ENCODE data around the gene APC2. TPM values are rescaled to one million over a fixed set of nuclear protein-coding genes. Genes with fewer than 3 reads are reported as not detected.
A peak's percentile ranks its signal among the peaks of the same experiment; 100 is the strongest.
"Not testable (repeated sequence)": the region's sequence is repeated elsewhere in the genome, so short reads cannot be mapped to it uniquely, and the experiment has no call there.

The APC2 gene
- total RNA-seq, 2 experiments from 2014 or later, result not detected

GRCh38 chr19:1491849-1492170 is 41.9 kb downstream of the APC2 start:
- ChIA-PET CTCF (interaction anchor here (1.5 to 1.6 kb wide), 2 partner anchors 47 to 54 kb away, joined by 5 to 7 read pairs; no protein-coding TSS in a partner anchor), POLR2A (no interaction called here)
- Mint-ChIP-seq H3K27ac (peak overlapping the region; percentile 30), H3K27me3 (ENCODE audit: low read depth) (peaks cover 5% of the 10 kb centered on the region), H3K4me3 (peak overlapping the region; percentile 67), H3K9me3 (ENCODE audit: insufficient read depth) (no peaks in the 10 kb centered on the region), H3K36me3 (ENCODE audit: low read depth) (no peaks in the 10 kb centered on the region), H3K4me1 (ENCODE audit: low read depth) (peaks cover 13% of the 10 kb centered on the region)
- DNase-seq (no peak), ATAC-seq (no peak)

GRCh38 chr19:1492474-1493006 is 42.6 kb downstream of the APC2 start:
- CTCF ChIA-PET, result no interaction called here
- Mint-ChIP-seq H3K4me3 (no peak overlapping the region), H3K27me3 (ENCODE audit: low read depth) (peaks cover 5% of the 10 kb centered on the region), H3K9me3 (ENCODE audit: insufficient read depth) (no peaks in the 10 kb centered on the region), H3K36me3 (ENCODE audit: low read depth) (no peaks in the 10 kb centered on the region), H3K27ac (no peak overlapping the region), H3K4me1 (ENCODE audit: low read depth) (peaks cover 13% of the 10 kb centered on the region)
- DNase-seq (no peak), ATAC-seq (no peak)
- POLR2A ChIA-PET, result no interaction called here

DNA sequence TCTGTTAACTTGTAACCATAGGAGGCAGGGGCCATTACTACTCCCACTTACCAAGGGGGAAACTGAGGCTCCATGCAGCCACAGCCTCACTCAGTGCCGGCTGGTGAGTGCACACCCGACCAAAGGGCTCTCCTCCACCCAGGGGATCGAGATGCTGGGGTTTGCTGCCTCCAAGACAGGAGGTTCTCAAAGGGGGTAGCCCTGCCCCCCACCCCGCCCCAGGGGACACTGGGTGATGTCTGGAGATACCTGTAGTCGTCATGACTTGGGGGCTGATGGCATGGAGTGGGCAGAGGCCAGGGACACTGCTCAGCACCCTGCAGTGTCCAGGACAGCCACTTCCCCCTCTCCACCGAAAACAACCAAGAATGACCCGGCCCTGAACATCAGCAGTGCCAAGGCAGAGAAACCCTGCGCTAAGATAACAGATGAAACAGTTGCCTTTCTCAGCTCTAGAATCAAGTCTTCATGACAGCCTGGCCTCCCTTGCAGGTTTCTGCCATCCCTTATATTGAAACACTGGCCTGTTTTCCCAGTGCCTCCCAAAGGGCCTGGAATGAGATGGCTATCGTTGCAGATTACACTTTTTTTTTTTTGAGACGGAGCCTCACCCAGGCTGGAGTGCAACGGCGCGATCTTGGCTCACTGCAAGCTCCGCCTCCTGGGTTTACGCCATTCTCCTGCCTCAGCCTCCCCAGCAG is 44.3 kb downstream of the APC2 start:
- POLR2A ChIA-PET, result no interaction called here
- Mint-ChIP-seq H3K4me3 (no peak overlapping the region), H3K36me3 (ENCODE audit: low read depth) (no peaks in the 10 kb centered on the region), H3K27ac (no peak overlapping the region), H3K9me3 (ENCODE audit: insufficient read depth) (no peaks in the 10 kb centered on the region), H3K4me1 (ENCODE audit: low read depth) (peaks cover 11% of the 10 kb centered on the region), H3K27me3 (ENCODE audit: low read depth) (peaks cover 5% of the 10 kb centered on the region)
- CTCF ChIA-PET, result no interaction called here
- no peak for ATAC-seq
- no peak for DNase-seq

DNA sequence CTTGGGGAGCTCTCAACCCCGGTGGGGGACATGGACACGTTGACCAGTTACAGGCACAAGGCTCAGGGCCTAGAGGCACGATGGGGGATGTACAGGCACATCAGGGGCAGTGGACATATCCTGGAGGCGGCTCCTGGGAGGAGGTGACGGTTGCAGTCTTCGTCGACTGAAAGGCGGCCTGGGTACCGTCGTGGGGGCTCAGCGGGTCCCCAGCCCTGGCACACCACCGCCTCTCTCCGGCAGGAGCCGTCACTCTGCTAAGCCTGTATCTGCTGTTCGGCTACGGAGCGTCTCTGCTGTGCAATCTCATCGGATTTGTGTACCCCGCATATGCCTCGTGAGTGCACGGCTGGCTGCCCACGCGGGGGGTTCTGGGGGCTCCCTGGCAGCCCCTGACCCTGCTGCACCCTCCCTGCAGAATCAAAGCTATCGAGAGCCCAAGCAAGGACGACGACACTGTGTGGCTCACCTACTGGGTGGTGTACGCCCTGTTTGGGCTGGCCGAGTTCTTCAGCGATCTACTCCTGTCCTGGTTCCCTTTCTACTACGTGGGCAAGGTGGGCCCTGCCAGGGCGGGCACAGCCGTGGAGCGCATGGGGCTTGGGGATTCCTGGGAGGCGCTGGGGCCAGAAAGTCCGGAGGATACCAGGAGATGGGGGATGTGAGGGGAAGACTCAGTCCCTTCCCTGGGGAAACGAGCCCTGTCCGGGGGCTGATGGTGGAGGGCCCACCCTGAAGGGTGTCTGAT is 45.3 kb downstream of the APC2 start:
- Mint-ChIP-seq H3K27me3 (ENCODE audit: low read depth) (peaks cover 5% of the 10 kb centered on the region), H3K27ac (no peak overlapping the region), H3K9me3 (ENCODE audit: insufficient read depth) (no peaks in the 10 kb centered on the region), H3K4me3 (no peak overlapping the region), H3K4me1 (ENCODE audit: low read depth) (peaks cover 6% of the 10 kb centered on the region), H3K36me3 (ENCODE audit: low read depth) (no peaks in the 10 kb centered on the region)
- no peak for ATAC-seq
- no peak for DNase-seq
- POLR2A ChIA-PET, result no interaction called here
- CTCF ChIA-PET, result no interaction called here

DNA sequence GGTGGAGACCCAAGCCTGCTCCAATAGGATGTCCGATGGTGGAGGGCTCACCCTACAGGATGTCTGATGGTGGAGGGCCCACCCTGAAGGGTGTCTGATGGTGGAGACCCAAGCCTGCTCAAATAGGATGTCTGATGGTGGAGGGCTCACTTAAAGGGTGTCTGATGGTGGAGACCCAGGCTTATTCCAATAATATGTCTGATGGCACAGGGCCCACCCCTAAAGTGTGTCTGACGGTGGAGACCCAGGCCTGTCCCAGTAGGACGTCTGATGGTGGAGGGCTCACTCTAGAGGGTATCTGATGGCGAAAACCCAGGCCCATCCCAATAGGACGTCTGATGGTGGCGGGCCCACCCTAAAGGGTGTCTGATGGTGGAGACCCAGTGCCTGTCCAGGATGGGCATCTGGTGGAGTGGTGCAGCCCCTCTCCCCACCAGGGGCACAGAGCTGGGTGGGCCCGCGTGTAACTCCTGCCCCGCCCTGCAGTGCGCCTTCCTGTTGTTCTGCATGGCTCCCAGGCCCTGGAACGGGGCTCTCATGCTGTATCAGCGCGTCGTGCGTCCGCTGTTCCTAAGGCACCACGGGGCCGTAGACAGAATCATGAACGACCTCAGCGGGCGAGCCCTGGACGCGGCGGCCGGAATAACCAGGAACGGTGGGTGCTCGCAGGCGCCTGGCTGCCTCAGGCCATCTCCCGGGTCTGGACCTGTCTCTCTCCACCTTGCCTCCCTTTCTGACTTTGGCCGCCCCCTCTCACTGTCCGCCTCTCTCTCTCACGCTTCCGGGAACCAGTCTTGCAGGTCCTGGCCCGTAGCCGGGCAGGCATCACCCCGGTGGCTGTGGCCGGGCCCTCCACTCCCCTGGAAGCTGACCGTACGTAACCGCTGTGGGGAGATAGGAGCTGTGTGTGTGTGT is 46.1 kb downstream of the APC2 start:
- H3K4me1 Mint-ChIP-seq (ENCODE audit: low read depth), result peaks cover 6% of the 10 kb centered on the region
- H3K4me3 Mint-ChIP-seq, result no peak overlapping the region
- CTCF ChIA-PET, result no interaction called here
- DNase-seq (no peak), ATAC-seq (no peak)
- H3K9me3 Mint-ChIP-seq (ENCODE audit: insufficient read depth), result no peaks in the 10 kb centered on the region
- H3K36me3 Mint-ChIP-seq (ENCODE audit: low read depth), result no peaks in the 10 kb centered on the region
- H3K27me3 Mint-ChIP-seq (ENCODE audit: low read depth), result peaks cover 5% of the 10 kb centered on the region
- H3K27ac Mint-ChIP-seq, result no peak overlapping the region
- POLR2A ChIA-PET, result no interaction called here

DNA sequence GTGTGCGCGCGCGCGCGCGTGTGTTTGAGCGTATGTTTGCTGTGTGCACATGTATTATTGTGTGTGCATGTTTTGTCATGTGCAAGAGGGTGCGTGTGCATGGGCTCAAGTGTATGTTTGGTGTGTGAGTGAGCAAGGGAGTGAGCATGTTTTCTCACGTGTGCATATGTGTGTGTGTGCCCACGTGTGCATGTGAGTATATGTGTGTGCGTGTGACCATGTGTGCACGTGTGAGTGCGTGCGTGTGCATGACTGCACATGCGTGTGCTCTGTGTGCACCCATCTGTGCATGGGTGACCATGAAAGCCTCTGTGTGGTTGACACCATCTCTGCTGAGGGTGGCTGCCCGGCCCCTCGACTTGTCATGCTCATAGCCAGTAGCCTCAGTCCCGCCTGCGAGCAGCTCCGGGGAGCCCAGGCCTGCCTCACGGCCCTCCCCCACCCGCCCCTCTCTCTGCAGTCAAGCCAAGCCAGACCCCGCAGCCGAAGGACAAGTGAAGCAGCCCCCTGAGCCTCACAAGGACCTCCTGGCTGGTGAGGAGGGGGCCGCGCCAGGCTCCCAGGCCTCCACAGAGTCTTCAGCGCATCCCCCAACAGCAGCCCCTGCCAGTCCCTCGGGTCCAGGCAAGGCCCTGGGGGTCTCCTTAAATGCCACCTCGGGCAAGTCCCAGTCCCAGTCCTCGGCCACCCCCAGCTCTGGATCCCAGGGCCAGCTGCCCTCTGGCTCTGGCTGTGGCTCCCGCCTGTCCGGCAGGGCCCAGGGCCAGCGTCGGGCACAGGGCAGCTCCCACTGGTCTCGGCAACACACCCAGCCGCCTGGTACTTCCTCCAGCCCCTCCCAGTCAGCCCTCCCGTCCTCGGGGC is 47.0 kb downstream of the APC2 start:
- Mint-ChIP-seq H3K36me3 (ENCODE audit: low read depth) (no peaks in the 10 kb centered on the region), H3K27me3 (ENCODE audit: low read depth) (peaks cover 1% of the 10 kb centered on the region), H3K4me1 (ENCODE audit: low read depth) (peaks cover under 1% of the 10 kb centered on the region), H3K4me3 (no peak overlapping the region), H3K27ac (no peak overlapping the region), H3K9me3 (ENCODE audit: insufficient read depth) (no peaks in the 10 kb centered on the region)
- CTCF ChIA-PET, result no interaction called here
- no peak for DNase-seq
- POLR2A ChIA-PET, result no interaction called here
- ATAC-seq, result no peak

- H3K36me3 Mint-ChIP-seq (ENCODE audit: low read depth), result no peaks in the 10 kb centered on the region
- H3K27me3 Mint-ChIP-seq (ENCODE audit: low read depth), result no peaks in the 10 kb centered on the region
- H3K9me3 Mint-ChIP-seq (ENCODE audit: insufficient read depth), result no peaks in the 10 kb centered on the region
- H3K4me3 Mint-ChIP-seq, result no peak overlapping the region
- no peak overlapping the region for H3K27ac Mint-ChIP-seq
- DNase-seq, result no peak
- CTCF ChIA-PET, result no interaction called here
- POLR2A ChIA-PET, result no interaction called here
- no peak for ATAC-seq
- H3K4me1 Mint-ChIP-seq (ENCODE audit: low read depth), result no peaks in the 10 kb centered on the region
Observed at GRCh38 chr19:1497578-1498235, 47.8 kb downstream of the APC2 start.

- not testable (repeated sequence) for ATAC-seq
Observed at GRCh38 chr19:1499231-1499630, 49.3 kb downstream of the APC2 start.

GRCh38 chr19:1501200-1501595 is 51.3 kb downstream of the APC2 start:
- no peak overlapping the region for H3K4me3 Mint-ChIP-seq
- DNase-seq (no peak), ATAC-seq (no peak)
- peaks cover 8% of the 10 kb centered on the region for H3K4me1 Mint-ChIP-seq (ENCODE audit: low read depth)
- ChIA-PET POLR2A (no interaction called here), CTCF (no interaction called here)
- H3K27ac Mint-ChIP-seq, result no peak overlapping the region
- no peaks in the 10 kb centered on the region for H3K36me3 Mint-ChIP-seq (ENCODE audit: low read depth)
- H3K9me3 Mint-ChIP-seq (ENCODE audit: insufficient read depth), result no peaks in the 10 kb centered on the region
- peaks cover 5% of the 10 kb centered on the region for H3K27me3 Mint-ChIP-seq (ENCODE audit: low read depth)

More at GRCh38 chr19:1499231-1499630, 49.3 kb downstream of the APC2 start:
- H3K9me3 Mint-ChIP-seq (ENCODE audit: insufficient read depth); H3K4me3 Mint-ChIP-seq; H3K27me3 Mint-ChIP-seq (ENCODE audit: low read depth); H3K27ac Mint-ChIP-seq; DNase-seq; H3K4me1 Mint-ChIP-seq (ENCODE audit: low read depth); CTCF ChIA-PET; H3K36me3 Mint-ChIP-seq (ENCODE audit: low read depth); POLR2A ChIA-PET: not testable (repeated sequence)

DNA sequence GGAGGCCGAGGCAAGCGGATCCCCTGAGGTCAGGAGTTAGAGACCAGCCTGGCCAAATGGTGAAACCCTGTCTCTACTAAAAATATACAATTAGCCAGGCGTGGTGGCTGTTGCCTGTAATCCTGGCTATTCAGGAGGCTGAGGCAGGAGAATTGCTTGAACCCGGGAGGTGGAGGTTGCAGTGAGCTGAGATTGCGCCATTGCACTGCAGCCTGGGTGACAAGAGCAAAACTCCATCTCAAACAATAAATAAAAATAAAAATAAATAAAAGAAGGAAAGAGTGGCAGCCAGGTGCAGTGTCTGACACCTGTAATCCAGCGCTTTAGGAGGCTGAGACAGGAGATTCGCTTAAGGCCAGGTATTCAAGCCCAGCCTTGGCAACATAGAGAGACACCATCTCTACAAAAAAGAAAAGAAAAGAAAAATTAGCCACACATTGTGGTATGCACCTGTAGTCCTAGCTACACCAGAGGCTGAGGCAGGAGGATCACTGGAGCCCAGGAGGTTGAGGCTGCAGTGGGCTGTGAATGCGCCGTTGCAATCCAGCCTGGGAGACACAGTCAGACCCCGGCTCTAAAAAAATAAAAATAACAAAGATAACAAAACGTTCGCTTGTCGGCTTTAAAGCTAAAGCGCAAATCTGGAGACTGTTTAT is 52.6 kb downstream of the APC2 start:
- ChIA-PET CTCF (interaction anchor here (0.6 to 1.4 kb wide), 4 partner anchors 9 to 97 kb away, joined by 3 to 4 read pairs (median 3); partner anchors contain the start of gene REEP6), POLR2A (no interaction called here)
- no peak overlapping the region for H3K4me3 Mint-ChIP-seq
- H3K27me3 Mint-ChIP-seq (ENCODE audit: low read depth), result peaks cover 5% of the 10 kb centered on the region
- no peaks in the 10 kb centered on the region for H3K36me3 Mint-ChIP-seq (ENCODE audit: low read depth)
- DNase-seq (no peak), ATAC-seq (no peak)
- H3K4me1 Mint-ChIP-seq (ENCODE audit: low read depth), result peaks cover 8% of the 10 kb centered on the region
- H3K9me3 Mint-ChIP-seq (ENCODE audit: insufficient read depth), result no peaks in the 10 kb centered on the region
- H3K27ac Mint-ChIP-seq, result no peak overlapping the region

All from activated CD8-positive, alpha-beta T cell treated with anti-CD3 and anti-CD28 coated beads, Interleukin-2, amount 10 ng/mL, durations not matched to agents 7 days and 5 days (primary cell).